Measurements from ENCODE around the gene ADAM15. TPM values are rescaled to one million over a fixed set of nuclear protein-coding genes. Genes with fewer than 3 reads are reported as not detected.

The ADAM15 gene
- total and polyA plus RNA-seq, 4 donors: 10.8 to 26.8 (median 17.5) TPM

DNA sequence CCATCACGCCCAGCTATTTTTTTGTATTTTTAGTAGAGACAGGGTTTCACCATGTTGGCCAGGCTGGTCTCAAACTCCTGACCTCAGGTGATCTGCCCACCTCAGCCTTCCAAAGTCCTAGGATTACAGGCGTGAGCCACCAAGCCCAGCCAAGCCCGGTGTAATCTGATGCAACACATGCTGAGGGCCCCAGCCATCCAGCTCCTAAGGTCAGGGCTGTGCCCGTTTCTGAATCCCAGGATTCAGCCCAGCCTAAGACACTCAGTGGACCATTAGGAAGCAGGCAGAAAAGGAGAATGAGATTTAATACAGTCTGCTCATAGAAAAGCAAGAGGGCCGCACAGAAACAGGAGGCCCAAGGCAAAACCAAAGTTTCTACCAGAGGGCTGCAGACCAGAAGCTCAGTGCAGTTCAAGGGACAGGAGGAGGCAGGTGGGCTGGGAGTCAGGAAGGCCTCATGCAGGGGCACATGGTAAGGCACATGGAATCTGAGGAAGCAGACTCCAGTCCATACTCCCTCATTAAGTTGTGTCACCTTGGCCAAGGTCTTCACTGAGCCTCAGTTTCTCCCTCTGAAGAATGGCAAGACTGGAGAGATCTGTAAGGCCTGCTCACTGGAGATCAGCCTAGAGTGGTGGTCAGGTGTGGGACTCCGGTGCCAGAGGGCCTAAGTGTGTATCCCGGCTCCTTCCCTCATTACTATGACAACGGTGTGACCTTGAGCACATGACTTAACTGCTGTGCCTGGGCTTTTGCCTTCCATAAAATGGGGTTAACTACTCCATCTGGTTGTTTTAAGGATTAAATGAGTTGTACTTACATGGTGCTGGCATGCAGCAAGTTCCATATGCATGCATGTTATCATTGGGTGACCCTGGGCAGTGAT, 2.4 kb upstream of the ADAM15 start:
- no peak for DNase-seq (ENCODE audit: low spot score)
- no peaks in the 10 kb centered on the region for H3K9me3 ChIP-seq (ENCODE audit: control insufficient read depth in 4 of 4, low read length in 3 of 4)
- TF ChIP-seq HNF4G (IDR thresholded peaks at IDR 0.05) (no peak), FOXA1 (IDR thresholded peaks at IDR 0.05) (no peak), TAF1 (conservative IDR thresholded peaks at IDR 0.05) (no peak), YY1 (IDR thresholded peaks at IDR 0.05) (no peak), RAD21 (IDR thresholded peaks at IDR 0.05) (no peak), HNF4A (conservative IDR thresholded peaks at IDR 0.05) (peak; percentile 44 to 70), JUND (IDR thresholded peaks at IDR 0.05) (no peak), SP1 (IDR thresholded peaks at IDR 0.05) (peak; percentile 39), RXRA (IDR thresholded peaks at IDR 0.05) (peak; percentile 31 to 61), EGR1 (IDR thresholded peaks at IDR 0.05; ENCODE audit: low read depth in 2 of 2) (no peak), NR2F2 (IDR thresholded peaks at IDR 0.05) (no peak), GABPA (IDR thresholded peaks at IDR 0.05 in 1 of 2, conservative IDR thresholded peaks at IDR 0.05 in 1 of 2) (no peak)
- TF ChIP-seq, protein P1, sequence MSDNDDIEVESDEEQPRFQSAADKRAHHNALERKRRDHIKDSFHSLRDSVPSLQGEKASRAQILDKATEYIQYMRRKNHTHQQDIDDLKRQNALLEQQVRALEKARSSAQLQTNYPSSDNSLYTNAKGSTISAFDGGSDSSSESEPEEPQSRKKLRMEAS (IDR thresholded peaks at IDR 0.05): no peak
- TF ChIP-seq, protein P2, sequence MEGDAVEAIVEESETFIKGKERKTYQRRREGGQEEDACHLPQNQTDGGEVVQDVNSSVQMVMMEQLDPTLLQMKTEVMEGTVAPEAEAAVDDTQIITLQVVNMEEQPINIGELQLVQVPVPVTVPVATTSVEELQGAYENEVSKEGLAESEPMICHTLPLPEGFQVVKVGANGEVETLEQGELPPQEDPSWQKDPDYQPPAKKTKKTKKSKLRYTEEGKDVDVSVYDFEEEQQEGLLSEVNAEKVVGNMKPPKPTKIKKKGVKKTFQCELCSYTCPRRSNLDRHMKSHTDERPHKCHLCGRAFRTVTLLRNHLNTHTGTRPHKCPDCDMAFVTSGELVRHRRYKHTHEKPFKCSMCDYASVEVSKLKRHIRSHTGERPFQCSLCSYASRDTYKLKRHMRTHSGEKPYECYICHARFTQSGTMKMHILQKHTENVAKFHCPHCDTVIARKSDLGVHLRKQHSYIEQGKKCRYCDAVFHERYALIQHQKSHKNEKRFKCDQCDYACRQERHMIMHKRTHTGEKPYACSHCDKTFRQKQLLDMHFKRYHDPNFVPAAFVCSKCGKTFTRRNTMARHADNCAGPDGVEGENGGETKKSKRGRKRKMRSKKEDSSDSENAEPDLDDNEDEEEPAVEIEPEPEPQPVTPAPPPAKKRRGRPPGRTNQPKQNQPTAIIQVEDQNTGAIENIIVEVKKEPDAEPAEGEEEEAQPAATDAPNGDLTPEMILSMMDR (IDR thresholded peaks at IDR 0.05; ENCODE audit: low read depth, low read length, missing input control): no peak
- no peaks in the 10 kb centered on the region for H3K36me3 ChIP-seq (ENCODE audit: control insufficient read depth in 4 of 4, insufficient read depth in 3 of 4, low read depth in 1 of 4, low read length in 3 of 4)
- no peak overlapping the region for H3K27ac ChIP-seq (ENCODE audit: low read depth in 1 of 2, low read length in 2 of 2)
- WGBS: 67% methylated on average over 8 of the region's 8 CpGs
- peaks cover 14 to 69% (median 44%) of the 10 kb centered on the region in 4 donors for H3K4me1 ChIP-seq (ENCODE audit: control insufficient read depth in 4 of 4, insufficient read depth in 4 of 4, low read length in 3 of 4)
- no peak overlapping the region for H3K4me3 ChIP-seq (ENCODE audit: low read depth in 1 of 3, low read length in 3 of 3)
- no peaks in the 10 kb centered on the region for H3K27me3 ChIP-seq (ENCODE audit: control insufficient read depth in 4 of 4, insufficient read depth in 4 of 4, low read length in 3 of 4)
- H3K9ac ChIP-seq (ENCODE audit: low read depth in 1 of 2, low read length in 2 of 2): no peak overlapping the region

- WGBS: 18% methylated on average over 10 of the region's 10 CpGs
- no peaks in the 10 kb centered on the region for H3K27me3 ChIP-seq (ENCODE audit: control insufficient read depth in 4 of 4, insufficient read depth in 4 of 4, low read length in 3 of 4)
- TF ChIP-seq, protein P1 (IDR thresholded peaks at IDR 0.05): no peak
- H3K27ac ChIP-seq (ENCODE audit: low read depth in 1 of 2, low read length in 2 of 2): peak overlapping the region; percentile 70 to 91
- peaks cover 9 to 57% (median 32%) of the 10 kb centered on the region in 4 donors for H3K4me1 ChIP-seq (ENCODE audit: control insufficient read depth in 4 of 4, insufficient read depth in 4 of 4, low read length in 3 of 4)
- no peaks in the 10 kb centered on the region for H3K36me3 ChIP-seq (ENCODE audit: control insufficient read depth in 4 of 4, insufficient read depth in 3 of 4, low read depth in 1 of 4, low read length in 3 of 4)
- peak overlapping the region; percentile 6 to 35 for H3K9ac ChIP-seq (ENCODE audit: low read depth in 1 of 2, low read length in 2 of 2)
- DNase-seq (ENCODE audit: low spot score): no peak
- peak overlapping the region in 2 of 3 donors; percentile 4 to 75 for H3K4me3 ChIP-seq (ENCODE audit: low read depth in 1 of 3, low read length in 3 of 3)
- H3K9me3 ChIP-seq (ENCODE audit: control insufficient read depth in 4 of 4, low read length in 3 of 4): no peaks in the 10 kb centered on the region
Observed at GRCh38 chr1:155049651-155050559, 1.2 kb upstream of the ADAM15 start.
